ENCODE results near the gene FBXO10.
"Not testable (repeated sequence)": the region's sequence is repeated elsewhere in the genome, so short reads cannot be mapped to it uniquely, and the experiment has no call there.

The FBXO10 gene

DNA sequence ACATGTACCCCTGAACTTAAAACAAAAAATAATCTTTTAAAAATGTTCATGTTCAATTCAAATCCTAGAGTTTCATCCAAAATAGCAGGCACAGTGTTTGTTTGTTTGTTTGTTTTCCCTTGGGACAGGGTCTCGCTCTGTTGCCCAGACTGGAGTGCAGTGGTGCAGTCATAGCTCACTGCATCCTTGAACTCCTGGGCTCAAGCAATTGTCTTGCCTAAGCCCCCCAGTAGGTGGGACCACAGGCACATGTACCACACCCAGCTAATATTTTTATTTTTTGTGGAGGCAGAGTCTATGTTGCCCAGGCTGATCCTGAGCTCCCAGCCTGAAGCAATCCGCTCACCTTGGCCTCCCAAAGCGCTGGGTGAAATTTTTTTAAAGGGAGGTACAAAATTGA is 95.4 kb downstream of the FBXO10 start:
- TF ChIP-seq SPI1 (IDR thresholded peaks at IDR 0.05; ENCODE audit: borderline replicate concordance, low read depth) (no peak), GABPA (IDR thresholded peaks at IDR 0.05; ENCODE audit: low read depth) (no peak), POLR2AphosphoS5 (IDR thresholded peaks at IDR 0.05; ENCODE audit: low read depth) (no peak)
- H3K27me3 ChIP-seq (ENCODE audit: insufficient read depth, poor library complexity, severe bottlenecking): no peaks in the 10 kb centered on the region
- H3K4me3 ChIP-seq (replicated peaks; ENCODE audit: insufficient read depth, low read length): no peak overlapping the region
- no peak overlapping the region for H3K27ac ChIP-seq (replicated peaks)
- no peak for DNase-seq (ENCODE audit: low read depth in 1 of 2, low spot score in 1 of 2)

DNA sequence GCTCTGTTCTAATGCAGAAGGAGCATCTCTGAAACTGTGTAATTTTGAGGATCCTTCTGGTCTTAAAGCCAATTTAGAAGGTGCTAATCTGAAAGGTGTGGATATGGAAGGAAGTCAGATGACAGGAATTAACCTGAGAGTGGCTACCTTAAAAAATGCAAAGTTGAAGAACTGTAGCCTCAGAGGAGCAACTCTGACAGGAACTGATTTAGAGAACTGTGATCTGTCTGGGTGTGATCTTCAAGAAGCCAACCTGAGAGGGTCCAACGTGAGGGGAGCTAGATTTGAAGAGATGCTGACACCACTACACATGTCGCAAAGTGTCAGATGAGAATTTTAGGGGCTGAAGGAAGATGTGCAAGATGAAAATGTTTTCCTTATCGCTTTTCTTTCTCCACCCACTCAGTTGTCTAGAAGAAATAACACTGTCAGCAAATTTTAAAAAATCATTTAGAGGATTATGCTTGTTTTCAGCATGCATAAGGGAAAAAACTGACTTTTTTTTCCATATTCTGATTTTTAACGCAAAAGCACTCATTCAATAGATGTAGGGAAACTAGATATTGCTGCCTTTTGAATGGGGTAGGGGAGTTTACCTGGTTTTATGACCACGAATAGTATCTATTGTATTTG is 98.1 kb downstream of the FBXO10 start:
- DNase-seq (ENCODE audit: low read depth in 1 of 2, low spot score in 1 of 2); H3K27ac ChIP-seq (replicated peaks); H3K4me3 ChIP-seq (replicated peaks; ENCODE audit: insufficient read depth, low read length); H3K27me3 ChIP-seq (ENCODE audit: insufficient read depth, poor library complexity, severe bottlenecking): not testable (repeated sequence)

DNA sequence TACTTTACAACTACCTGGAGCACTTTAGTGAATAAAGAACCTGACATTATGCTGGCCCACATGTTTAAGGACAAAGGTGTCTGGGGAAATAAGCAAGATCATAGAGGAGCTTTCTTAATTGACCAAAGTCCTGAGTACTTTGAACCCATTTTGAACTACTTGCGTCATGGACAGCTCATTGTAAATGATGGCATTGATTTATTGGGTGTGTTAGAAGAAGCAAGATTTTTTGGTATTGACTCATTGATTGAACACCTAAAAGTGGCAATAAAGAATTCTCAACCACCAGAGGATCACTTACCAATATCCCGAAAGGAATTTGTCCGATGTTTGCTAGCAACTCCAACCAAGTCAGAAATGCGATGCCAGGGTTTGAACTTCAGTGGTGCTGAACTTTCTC is 98.7 kb downstream of the FBXO10 start:
- not testable (repeated sequence) for H3K27me3 ChIP-seq (ENCODE audit: insufficient read depth, poor library complexity, severe bottlenecking); DNase-seq (ENCODE audit: low read depth in 1 of 2, low spot score in 1 of 2); H3K27ac ChIP-seq (replicated peaks); H3K4me3 ChIP-seq (replicated peaks; ENCODE audit: insufficient read depth, low read length)

DNA sequence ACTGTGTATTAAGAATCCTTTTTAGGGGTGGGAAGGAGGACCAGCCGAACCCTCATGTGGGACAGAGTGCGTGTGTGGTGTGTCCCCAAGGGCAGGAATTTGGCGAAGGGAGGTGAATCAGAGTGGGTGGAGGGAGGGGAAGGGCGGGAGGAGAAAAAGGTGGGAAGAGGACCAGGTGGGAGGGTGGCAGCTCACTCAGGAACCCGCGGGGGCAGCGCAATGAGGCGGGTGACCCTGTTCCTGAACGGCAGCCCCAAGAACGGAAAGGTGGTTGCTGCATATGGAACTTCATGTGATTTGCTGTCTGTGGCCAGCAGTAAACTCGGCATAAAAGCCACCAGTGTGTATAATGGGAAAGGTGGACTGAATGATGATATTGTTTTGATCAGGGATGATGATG is 99.2 kb downstream of the FBXO10 start:
- Histone ChIP-seq H3K4me3 (replicated peaks; ENCODE audit: insufficient read depth, low read length) (no peak overlapping the region), H3K27ac (replicated peaks) (no peak overlapping the region), H3K27me3 (ENCODE audit: insufficient read depth, poor library complexity, severe bottlenecking) (no peaks in the 10 kb centered on the region)
- DNase-seq (ENCODE audit: low read depth in 1 of 2, low spot score in 1 of 2): no peak
- no peak for TF ChIP-seq SPI1 (IDR thresholded peaks at IDR 0.05; ENCODE audit: borderline replicate concordance, low read depth)
- TF ChIP-seq, protein P1, sequence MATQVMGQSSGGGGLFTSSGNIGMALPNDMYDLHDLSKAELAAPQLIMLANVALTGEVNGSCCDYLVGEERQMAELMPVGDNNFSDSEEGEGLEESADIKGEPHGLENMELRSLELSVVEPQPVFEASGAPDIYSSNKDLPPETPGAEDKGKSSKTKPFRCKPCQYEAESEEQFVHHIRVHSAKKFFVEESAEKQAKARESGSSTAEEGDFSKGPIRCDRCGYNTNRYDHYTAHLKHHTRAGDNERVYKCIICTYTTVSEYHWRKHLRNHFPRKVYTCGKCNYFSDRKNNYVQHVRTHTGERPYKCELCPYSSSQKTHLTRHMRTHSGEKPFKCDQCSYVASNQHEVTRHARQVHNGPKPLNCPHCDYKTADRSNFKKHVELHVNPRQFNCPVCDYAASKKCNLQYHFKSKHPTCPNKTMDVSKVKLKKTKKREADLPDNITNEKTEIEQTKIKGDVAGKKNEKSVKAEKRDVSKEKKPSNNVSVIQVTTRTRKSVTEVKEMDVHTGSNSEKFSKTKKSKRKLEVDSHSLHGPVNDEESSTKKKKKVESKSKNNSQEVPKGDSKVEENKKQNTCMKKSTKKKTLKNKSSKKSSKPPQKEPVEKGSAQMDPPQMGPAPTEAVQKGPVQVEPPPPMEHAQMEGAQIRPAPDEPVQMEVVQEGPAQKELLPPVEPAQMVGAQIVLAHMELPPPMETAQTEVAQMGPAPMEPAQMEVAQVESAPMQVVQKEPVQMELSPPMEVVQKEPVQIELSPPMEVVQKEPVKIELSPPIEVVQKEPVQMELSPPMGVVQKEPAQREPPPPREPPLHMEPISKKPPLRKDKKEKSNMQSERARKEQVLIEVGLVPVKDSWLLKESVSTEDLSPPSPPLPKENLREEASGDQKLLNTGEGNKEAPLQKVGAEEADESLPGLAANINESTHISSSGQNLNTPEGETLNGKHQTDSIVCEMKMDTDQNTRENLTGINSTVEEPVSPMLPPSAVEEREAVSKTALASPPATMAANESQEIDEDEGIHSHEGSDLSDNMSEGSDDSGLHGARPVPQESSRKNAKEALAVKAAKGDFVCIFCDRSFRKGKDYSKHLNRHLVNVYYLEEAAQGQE (IDR thresholded peaks at IDR 0.05; ENCODE audit: insufficient replicate concordance, low read depth): no peak
- TF ChIP-seq POLR2AphosphoS5 (IDR thresholded peaks at IDR 0.05; ENCODE audit: low read depth): no peak
- TF ChIP-seq, protein P2, sequence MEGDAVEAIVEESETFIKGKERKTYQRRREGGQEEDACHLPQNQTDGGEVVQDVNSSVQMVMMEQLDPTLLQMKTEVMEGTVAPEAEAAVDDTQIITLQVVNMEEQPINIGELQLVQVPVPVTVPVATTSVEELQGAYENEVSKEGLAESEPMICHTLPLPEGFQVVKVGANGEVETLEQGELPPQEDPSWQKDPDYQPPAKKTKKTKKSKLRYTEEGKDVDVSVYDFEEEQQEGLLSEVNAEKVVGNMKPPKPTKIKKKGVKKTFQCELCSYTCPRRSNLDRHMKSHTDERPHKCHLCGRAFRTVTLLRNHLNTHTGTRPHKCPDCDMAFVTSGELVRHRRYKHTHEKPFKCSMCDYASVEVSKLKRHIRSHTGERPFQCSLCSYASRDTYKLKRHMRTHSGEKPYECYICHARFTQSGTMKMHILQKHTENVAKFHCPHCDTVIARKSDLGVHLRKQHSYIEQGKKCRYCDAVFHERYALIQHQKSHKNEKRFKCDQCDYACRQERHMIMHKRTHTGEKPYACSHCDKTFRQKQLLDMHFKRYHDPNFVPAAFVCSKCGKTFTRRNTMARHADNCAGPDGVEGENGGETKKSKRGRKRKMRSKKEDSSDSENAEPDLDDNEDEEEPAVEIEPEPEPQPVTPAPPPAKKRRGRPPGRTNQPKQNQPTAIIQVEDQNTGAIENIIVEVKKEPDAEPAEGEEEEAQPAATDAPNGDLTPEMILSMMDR (IDR thresholded peaks at IDR 0.05; ENCODE audit: insufficient read depth, low read length): no peak
- no peak for TF ChIP-seq GABPA (IDR thresholded peaks at IDR 0.05; ENCODE audit: low read depth)

DNA sequence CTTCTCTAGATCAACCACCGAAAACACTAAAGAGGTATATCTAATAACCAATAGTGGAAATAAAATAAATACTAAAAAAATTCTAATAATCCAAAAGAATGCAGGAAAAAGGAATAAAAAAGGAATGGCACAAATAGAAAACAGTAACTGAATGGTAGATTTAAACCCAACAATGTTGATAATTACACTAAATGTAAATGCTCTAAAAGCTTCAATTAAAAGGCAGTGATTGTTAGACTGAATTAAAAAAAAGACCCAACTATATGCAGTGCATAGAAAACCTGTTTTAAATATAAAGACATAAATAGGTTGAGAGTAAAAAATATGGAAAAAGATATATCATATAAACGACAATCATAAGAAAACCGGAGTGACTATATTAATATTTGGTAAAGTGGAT is 101.7 kb downstream of the FBXO10 start:
- Histone ChIP-seq H3K27me3 (ENCODE audit: insufficient read depth, poor library complexity, severe bottlenecking) (no peaks in the 10 kb centered on the region), H3K27ac (replicated peaks) (no peak overlapping the region), H3K4me3 (replicated peaks; ENCODE audit: insufficient read depth, low read length) (no peak overlapping the region)
- no peak for DNase-seq (ENCODE audit: low read depth in 1 of 2, low spot score in 1 of 2)
- TF ChIP-seq, protein P1 (IDR thresholded peaks at IDR 0.05; ENCODE audit: insufficient replicate concordance, low read depth): no peak
- TF ChIP-seq, protein P2 (IDR thresholded peaks at IDR 0.05; ENCODE audit: insufficient read depth, low read length): no peak
- TF ChIP-seq GABPA (IDR thresholded peaks at IDR 0.05; ENCODE audit: low read depth): no peak
- no peak for TF ChIP-seq SPI1 (IDR thresholded peaks at IDR 0.05; ENCODE audit: borderline replicate concordance, low read depth)
- no peak for TF ChIP-seq POLR2AphosphoS5 (IDR thresholded peaks at IDR 0.05; ENCODE audit: low read depth)

DNA sequence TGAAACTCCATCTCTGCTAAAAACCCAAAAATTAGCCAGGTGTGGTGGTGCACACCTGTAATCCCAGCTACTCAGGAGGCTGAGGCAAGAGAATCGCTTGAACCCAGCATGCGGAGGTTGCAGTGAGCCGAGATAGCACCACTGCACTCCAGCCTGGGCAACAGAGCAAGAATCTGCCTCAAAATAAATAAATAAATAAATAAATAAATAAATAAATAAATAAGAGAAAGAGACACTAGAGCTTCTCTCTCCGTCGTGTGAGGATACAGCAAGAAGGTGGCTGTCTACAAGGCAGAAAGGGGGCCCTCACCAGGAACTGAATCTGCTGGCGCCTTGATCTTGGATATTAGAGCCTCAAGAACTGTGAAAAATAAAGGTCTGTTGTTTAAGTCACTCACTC is 102.2 kb downstream of the FBXO10 start:
- not testable (repeated sequence) for H3K27me3 ChIP-seq (ENCODE audit: insufficient read depth, poor library complexity, severe bottlenecking); DNase-seq (ENCODE audit: low read depth in 1 of 2, low spot score in 1 of 2); H3K4me3 ChIP-seq (replicated peaks; ENCODE audit: insufficient read depth, low read length); H3K27ac ChIP-seq (replicated peaks)
